ACC112 (cell line): ENCODE results near the gene SGPP1.
"Not testable (repeated sequence)": the region's sequence is repeated elsewhere in the genome, so short reads cannot be mapped to it uniquely, and the experiment has no call there.

Experiments used
- H2AFZ ChIP-seq: fragments of 200-600 bp; sonication (generic); one replicate; pipeline ENCODE4 v1.6.0; 2017; ENCODE audit warnings: antibody characterized with exemption, low read length; ENCODE audit not compliant: unreplicated experiment
- H3K27ac ChIP-seq: fragments of 200-600 bp; sonication (generic); 2 replicates; pipeline ENCODE4 v1.5.1; 2014; ENCODE audit warnings: low read depth, mild to moderate bottlenecking, antibody characterized with exemption, low read length, moderate library complexity
- H3K27me3 ChIP-seq: fragments of 200-600 bp; sonication (generic); 2 replicates; pipeline ENCODE4 v1.6.1; 2014; ENCODE audit warnings: mild to moderate bottlenecking, antibody characterized with exemption, low read length, moderate library complexity, mixed read lengths; ENCODE audit not compliant: insufficient read depth
- H3K36me3 ChIP-seq: fragments of 200-600 bp; sonication (generic); 2 replicates; pipeline ENCODE4 v1.6.1; 2016; ENCODE audit warnings: mild to moderate bottlenecking, antibody characterized with exemption, low read length, moderate library complexity, mixed read lengths; ENCODE audit not compliant: insufficient read depth
- H3K4me1 ChIP-seq: fragments of 200-600 bp; sonication (generic); one replicate; pipeline ENCODE4 v1.6.1; 2016; ENCODE audit warnings: low read length, mixed read lengths; ENCODE audit not compliant: insufficient read depth, unreplicated experiment, control insufficient read depth
- H3K4me3 ChIP-seq: fragments of 200-600 bp; sonication (generic); 2 replicates; pipeline ENCODE4 v1.5.1; 2014; ENCODE audit warnings: mild to moderate bottlenecking, low read depth, low read length
- H3K79me2 ChIP-seq: fragments of 200-600 bp; sonication (generic); one replicate; pipeline ENCODE4 v1.6.0; 2016; ENCODE audit warnings: low read length; ENCODE audit not compliant: control insufficient read depth, unreplicated experiment, insufficient read depth

The SGPP1 gene

GRCh38 chr14:63757211-63757610 lies 29.3 kb upstream of the SGPP1 start:
- H3K27me3 ChIP-seq, result no peaks in the 10 kb centered on the region
- H3K36me3 ChIP-seq, result no peaks in the 10 kb centered on the region
- H2AFZ ChIP-seq, result peak overlapping the region; percentile 44
- peaks cover 3% of the 10 kb centered on the region for H3K4me1 ChIP-seq
- H3K27ac ChIP-seq, result no peak overlapping the region
- H3K4me3 ChIP-seq, result no peak overlapping the region
- H3K79me2 ChIP-seq, result no peaks in the 10 kb centered on the region

DNA sequence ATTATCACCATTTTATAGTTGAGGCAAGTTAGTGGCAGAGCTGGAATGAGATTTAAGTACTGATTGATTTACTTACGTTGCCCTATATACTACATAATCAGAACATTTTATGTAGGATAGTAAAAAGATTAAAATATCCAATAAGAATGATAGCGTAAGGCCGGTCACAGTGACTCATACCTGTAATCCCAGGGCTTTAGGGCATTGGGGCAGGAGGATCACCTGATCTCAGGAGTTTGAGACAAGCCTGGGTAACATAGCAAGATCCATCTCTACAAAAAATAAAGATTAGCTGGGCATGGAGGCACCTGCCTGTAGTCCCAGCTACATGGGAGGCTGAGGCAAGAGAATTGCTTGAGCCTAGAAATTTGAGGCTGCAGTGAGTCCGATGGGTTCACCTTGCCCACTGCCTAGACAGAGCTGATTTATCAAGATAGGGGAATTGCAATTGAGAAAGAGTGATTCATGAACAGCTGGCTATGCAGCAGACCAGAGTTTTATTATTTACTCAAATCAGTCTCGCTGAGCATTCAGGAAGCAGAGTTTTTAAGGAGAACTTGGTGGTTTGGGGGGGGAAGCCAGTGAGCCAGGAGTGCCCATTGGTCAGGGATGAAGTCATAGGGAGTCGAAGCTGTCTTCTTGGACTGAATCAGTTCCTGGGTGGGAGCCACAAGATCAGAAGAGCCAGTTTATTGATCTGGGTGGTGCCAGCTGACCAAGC lies 24.7 kb upstream of the SGPP1 start:
- Histone ChIP-seq H3K27ac (no peak overlapping the region), H3K4me1 (no peaks in the 10 kb centered on the region), H3K27me3 (no peaks in the 10 kb centered on the region), H2AFZ (no peak overlapping the region), H3K79me2 (no peaks in the 10 kb centered on the region), H3K36me3 (no peaks in the 10 kb centered on the region), H3K4me3 (no peak overlapping the region)

DNA sequence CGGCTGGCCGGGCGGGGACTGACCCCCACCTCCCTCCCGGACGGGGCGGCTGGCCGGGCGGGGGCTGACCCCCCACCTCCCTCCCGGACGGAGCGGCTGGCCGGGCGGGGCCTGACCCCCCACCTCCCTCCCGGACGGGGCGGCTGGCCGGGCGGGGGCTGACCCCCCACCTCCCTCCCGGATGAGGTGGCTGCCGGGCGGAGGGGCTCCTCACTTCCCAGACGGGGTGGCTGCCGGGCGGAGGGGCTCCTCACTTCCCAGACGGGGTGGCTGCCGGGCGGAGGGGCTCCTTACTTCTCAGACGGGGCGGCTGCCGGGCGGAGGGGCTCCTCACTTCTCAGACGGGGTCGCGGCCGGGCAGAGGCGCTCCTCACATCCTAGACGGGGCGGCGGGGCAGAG lies 23.2 kb upstream of the SGPP1 start:
- not testable (repeated sequence) for H3K79me2 ChIP-seq, H3K4me1 ChIP-seq, H2AFZ ChIP-seq, H3K4me3 ChIP-seq, H3K36me3 ChIP-seq, H3K27me3 ChIP-seq, H3K27ac ChIP-seq

DNA sequence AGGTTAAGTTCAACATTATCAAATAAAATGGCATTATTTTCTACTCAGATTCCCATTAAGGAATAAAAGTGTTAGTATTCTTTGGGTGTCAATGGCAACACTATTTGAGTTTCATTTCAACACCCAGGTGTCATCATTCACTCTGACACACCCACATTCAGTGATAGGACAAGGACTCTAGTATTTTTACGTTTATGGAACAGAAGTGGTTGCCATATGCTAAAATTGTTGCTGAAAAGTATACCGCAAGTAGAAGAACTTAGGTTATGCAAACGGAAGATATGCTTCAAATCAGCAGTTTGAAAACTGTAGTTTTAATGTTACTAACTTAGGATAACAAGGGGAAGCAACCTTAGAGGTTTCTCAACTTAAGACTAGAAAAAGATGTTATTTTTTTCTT lies 20.0 kb upstream of the SGPP1 start:
- Histone ChIP-seq H2AFZ (no peak overlapping the region), H3K27me3 (no peaks in the 10 kb centered on the region), H3K27ac (no peak overlapping the region), H3K36me3 (no peaks in the 10 kb centered on the region), H3K4me3 (no peak overlapping the region), H3K79me2 (no peaks in the 10 kb centered on the region), H3K4me1 (no peaks in the 10 kb centered on the region)

- Histone ChIP-seq H3K27me3 (no peaks in the 10 kb centered on the region), H3K36me3 (no peaks in the 10 kb centered on the region), H3K4me3 (no peak overlapping the region), H3K27ac (no peak overlapping the region), H2AFZ (no peak overlapping the region), H3K4me1 (no peaks in the 10 kb centered on the region), H3K79me2 (no peaks in the 10 kb centered on the region)
Measured at GRCh38 chr14:63745858-63746425, 18.1 kb upstream of the SGPP1 start.

DNA sequence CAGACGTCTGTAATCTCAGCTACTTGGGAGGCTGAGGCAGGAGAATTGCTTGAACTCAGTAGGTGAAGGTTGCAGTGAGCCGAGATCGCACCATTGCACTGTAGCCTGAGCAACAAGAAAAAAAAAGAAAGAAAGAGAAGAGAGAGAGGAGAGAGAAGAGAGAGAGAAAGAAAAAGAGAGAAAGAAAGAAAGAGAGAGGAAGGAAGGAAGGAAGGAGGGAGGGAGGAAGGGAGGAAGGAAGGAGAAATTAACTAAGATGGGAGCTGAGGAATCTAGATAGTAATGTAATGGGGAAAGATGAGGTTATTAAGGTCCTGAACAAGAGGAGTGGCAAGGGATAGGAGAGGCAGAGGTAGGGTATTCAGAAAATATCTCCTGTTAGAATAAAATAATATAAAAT lies 17.4 kb upstream of the SGPP1 start:
- H2AFZ ChIP-seq, result no peak overlapping the region
- no peak overlapping the region for H3K4me3 ChIP-seq
- no peaks in the 10 kb centered on the region for H3K79me2 ChIP-seq
- no peaks in the 10 kb centered on the region for H3K27me3 ChIP-seq
- H3K4me1 ChIP-seq, result no peaks in the 10 kb centered on the region
- H3K36me3 ChIP-seq, result no peaks in the 10 kb centered on the region
- H3K27ac ChIP-seq, result no peak overlapping the region

DNA sequence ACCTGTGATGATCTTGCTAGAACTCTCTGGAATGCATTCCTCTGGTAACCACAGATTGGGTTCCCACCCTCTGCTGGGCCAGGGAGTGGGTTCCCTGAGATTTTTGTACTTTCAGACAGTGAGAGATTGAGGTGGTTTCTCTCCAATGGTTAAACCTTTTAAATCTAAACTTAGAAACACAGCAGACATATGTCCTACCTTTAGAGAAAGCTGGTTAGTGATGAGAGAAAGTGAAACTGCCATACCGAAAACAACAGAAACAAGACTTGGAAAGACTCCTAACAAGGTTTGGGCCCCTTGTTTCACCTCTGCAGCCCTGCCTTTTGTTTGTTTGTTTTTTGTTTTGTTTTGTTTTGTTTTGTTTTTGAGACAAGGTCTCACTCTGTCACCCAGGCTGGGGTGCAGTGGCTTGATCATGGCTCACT lies 9.7 kb upstream of the SGPP1 start:
- H3K4me1 ChIP-seq, result no peaks in the 10 kb centered on the region
- H2AFZ ChIP-seq, result no peak overlapping the region
- H3K27me3 ChIP-seq, result peaks cover 3% of the 10 kb centered on the region; the same call in 1 of the 2 replicates
- no peak overlapping the region for H3K27ac ChIP-seq
- no peaks in the 10 kb centered on the region for H3K36me3 ChIP-seq
- H3K4me3 ChIP-seq, result no peak overlapping the region
- H3K79me2 ChIP-seq, result no peaks in the 10 kb centered on the region

DNA sequence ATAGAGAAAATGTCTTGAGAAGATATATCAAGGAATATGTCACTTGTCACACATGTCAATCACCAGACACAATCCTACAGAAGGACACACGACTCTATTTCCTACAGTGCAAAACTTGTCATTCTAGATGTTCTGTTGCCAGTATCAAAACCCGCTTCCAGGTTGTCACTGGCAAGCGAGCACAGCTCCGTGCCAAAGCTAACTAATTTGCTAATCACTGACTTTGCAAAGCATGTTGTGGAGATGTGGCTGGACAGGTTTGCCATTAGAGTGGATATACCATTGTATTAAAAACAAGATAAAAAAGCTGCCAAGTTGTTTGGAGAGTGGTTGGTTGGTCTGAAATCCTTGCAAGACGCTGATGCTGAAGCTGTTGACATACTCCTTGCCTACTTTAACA lies 7.9 kb upstream of the SGPP1 start:
- H3K27ac ChIP-seq, result no peak overlapping the region
- no peaks in the 10 kb centered on the region for H3K79me2 ChIP-seq
- H3K4me3 ChIP-seq, result no peak overlapping the region
- no peak overlapping the region for H2AFZ ChIP-seq
- no peaks in the 10 kb centered on the region for H3K4me1 ChIP-seq
- peaks cover 3% of the 10 kb centered on the region; the same call in 1 of the 2 replicates for H3K27me3 ChIP-seq
- H3K36me3 ChIP-seq, result no peaks in the 10 kb centered on the region

- Histone ChIP-seq H3K79me2 (peaks cover 15% of the 10 kb centered on the region), H3K4me3 (no peak overlapping the region), H2AFZ (no peak overlapping the region), H3K4me1 (peaks cover 7% of the 10 kb centered on the region), H3K27me3 (no peaks in the 10 kb centered on the region), H3K27ac (no peak overlapping the region), H3K36me3 (no peaks in the 10 kb centered on the region)
Measured at GRCh38 chr14:63730659-63731058, 2.8 kb upstream of the SGPP1 start.

DNA sequence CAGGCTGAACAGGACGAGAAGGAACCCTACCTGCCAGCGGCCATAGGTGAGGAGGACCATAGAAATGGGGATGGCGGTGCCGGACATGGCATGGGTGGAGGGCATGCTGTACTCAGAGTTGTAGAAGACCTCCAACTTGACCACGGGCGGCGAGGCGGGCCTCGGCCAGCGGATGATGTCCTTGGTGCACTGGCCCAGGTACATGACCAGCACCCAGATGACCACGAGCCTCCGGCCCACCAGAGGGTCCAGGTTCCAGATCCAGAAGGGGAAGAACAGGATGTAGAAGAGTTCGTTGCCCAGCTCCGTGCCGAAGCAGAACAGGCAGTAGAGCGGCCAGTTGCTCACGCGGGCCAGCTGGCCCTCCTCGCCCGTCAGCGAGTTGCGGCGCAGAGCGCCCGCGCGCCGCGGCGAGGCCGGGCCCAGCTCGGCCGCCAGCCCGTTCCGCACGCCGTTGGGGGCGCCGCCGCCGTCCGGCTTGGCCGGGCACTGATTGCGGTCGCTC lies 582 bp downstream of the SGPP1 start:
- H3K27me3 ChIP-seq, result no peaks in the 10 kb centered on the region
- H2AFZ ChIP-seq, result peak overlapping the region; percentile 98
- peak overlapping the region; percentile 42; the same call in 1 of the 2 replicates for H3K27ac ChIP-seq
- H3K79me2 ChIP-seq, result peaks cover 39% of the 10 kb centered on the region
- peaks cover 14% of the 10 kb centered on the region for H3K4me1 ChIP-seq
- H3K36me3 ChIP-seq, result no peaks in the 10 kb centered on the region
- H3K4me3 ChIP-seq, result peak overlapping the region; percentile 94

DNA sequence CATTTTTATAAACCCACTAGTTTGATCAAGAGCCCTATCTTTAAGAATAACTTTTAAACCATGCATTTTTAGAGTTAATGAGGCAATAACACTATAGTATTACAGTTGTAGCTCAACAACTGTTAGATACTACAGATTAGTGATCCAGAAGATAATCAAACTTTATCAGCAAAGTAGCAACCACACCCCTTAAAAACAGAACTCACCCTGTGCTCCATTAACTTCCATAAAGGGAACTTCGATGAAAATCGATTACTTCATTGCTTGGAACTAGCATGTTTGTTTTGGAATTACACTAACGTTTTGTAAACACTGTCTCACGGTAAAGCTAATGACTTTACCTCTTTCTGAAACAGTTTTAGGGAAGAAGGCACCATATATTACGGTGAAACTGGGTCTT lies 1.4 kb downstream of the SGPP1 start:
- H3K4me1 ChIP-seq, result peaks cover 14% of the 10 kb centered on the region
- no peaks in the 10 kb centered on the region for H3K27me3 ChIP-seq
- H2AFZ ChIP-seq, result peak overlapping the region; percentile 98
- peak overlapping the region; percentile 94 for H3K4me3 ChIP-seq
- H3K27ac ChIP-seq, result no peak overlapping the region
- no peaks in the 10 kb centered on the region for H3K36me3 ChIP-seq
- peaks cover 42% of the 10 kb centered on the region for H3K79me2 ChIP-seq
